ENCODE data around the gene PEBP1. TPM values are rescaled to one million over a fixed set of nuclear protein-coding genes. Genes with fewer than 3 reads are reported as not detected.
"Not testable (repeated sequence)": the region's sequence is repeated elsewhere in the genome, so short reads cannot be mapped to it uniquely, and the experiment has no call there.

Gene PEBP1
- total RNA-seq, 1 experiment from 2014 or later = 368 TPM

DNA sequence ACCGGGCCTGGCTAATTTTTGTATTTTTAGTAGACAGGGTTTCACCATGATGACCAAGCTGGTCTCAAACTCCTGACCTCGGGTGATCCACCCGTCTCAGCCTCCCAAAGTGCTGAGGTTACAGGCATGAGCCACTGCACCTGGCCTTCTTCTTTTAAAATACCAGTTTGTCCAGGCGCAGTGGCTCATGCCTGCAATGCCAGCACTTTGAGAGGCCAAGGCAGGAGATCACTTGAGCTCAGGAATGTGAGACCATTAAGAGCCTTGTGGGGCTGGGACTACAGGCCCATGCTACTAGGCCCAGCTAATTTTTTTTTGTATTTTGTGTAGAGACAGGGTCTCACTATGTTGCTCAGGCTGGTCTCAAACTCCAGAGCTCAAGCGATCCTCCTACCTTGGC is 8.1 kb upstream of the PEBP1 start:
- Histone ChIP-seq H3K4me2 (ENCODE audit: low read length) (no peak overlapping the region), H3K4me3 (ENCODE audit: low read length) (no peak overlapping the region), H3K79me2 (ENCODE audit: low read length) (no peaks in the 10 kb centered on the region), H3F3A (ENCODE audit: low read length, unreplicated experiment) (no peaks in the 10 kb centered on the region), H3K9me3 (ENCODE audit: low read length) (no peaks in the 10 kb centered on the region), H3K36me3 (ENCODE audit: low read depth, low read length) (no peaks in the 10 kb centered on the region), H3K27ac (ENCODE audit: low read length) (no peak overlapping the region), H3K4me1 (ENCODE audit: insufficient read depth, low read length) (peaks cover 11% of the 10 kb centered on the region), H3K9ac (ENCODE audit: low read length) (no peak overlapping the region), H2AFZ (ENCODE audit: low read length) (no peak overlapping the region), H4K20me1 (ENCODE audit: low read length) (no peaks in the 10 kb centered on the region), H3K27me3 (ENCODE audit: low read length) (no peaks in the 10 kb centered on the region), H3K9me2 (replicated peaks; ENCODE audit: low read length) (no peaks in the 10 kb centered on the region)
- DNase-seq (no peak), ATAC-seq (no peak)
- TF ChIP-seq, protein P1, sequence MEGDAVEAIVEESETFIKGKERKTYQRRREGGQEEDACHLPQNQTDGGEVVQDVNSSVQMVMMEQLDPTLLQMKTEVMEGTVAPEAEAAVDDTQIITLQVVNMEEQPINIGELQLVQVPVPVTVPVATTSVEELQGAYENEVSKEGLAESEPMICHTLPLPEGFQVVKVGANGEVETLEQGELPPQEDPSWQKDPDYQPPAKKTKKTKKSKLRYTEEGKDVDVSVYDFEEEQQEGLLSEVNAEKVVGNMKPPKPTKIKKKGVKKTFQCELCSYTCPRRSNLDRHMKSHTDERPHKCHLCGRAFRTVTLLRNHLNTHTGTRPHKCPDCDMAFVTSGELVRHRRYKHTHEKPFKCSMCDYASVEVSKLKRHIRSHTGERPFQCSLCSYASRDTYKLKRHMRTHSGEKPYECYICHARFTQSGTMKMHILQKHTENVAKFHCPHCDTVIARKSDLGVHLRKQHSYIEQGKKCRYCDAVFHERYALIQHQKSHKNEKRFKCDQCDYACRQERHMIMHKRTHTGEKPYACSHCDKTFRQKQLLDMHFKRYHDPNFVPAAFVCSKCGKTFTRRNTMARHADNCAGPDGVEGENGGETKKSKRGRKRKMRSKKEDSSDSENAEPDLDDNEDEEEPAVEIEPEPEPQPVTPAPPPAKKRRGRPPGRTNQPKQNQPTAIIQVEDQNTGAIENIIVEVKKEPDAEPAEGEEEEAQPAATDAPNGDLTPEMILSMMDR (conservative IDR thresholded peaks at IDR 0.05; ENCODE audit: low read depth, low read length) = no peak
- no peak for TF ChIP-seq EZH2phosphoT487 (IDR thresholded peaks at IDR 0.05; ENCODE audit: borderline replicate concordance, low read length)
- TF ChIP-seq EZH2 (IDR thresholded peaks at IDR 0.05; ENCODE audit: low read length, unreplicated experiment) = no peak
- BruUV-seq (replicated peaks) = no TSS peak
- ChIA-PET CTCF (no interaction called here), POLR2A (ENCODE audit: unreplicated experiment) (no interaction called here)
- intact Hi-C loops (cut with micrococcal nuclease) = no loop called here

DNA sequence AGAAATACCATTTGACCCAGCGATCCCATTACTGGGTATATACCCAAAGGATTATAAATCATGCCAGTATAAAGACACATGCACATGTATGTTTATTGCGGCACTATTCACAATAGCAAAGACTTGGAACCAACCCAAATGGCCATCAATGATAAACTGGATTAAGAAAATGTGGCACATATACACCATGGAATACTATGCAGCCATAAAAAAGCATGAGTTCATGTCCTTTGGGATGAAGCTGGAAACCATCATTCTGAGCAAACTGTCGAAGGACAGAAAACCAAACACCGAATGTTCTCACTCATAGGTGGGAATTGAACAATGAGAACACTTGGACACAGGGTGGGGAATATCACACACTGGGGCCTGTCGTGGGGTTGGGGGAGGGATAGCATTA is 6.5 kb upstream of the PEBP1 start:
- ATAC-seq; BruUV-seq (replicated peaks); H3K27ac ChIP-seq (ENCODE audit: low read length); POLR2A ChIA-PET (ENCODE audit: unreplicated experiment); CTCF ChIA-PET; DNase-seq; H2AFZ ChIP-seq (ENCODE audit: low read length); H3K27me3 ChIP-seq (ENCODE audit: low read length); H3K4me2 ChIP-seq (ENCODE audit: low read length); H3K9me2 ChIP-seq (replicated peaks; ENCODE audit: low read length); H3K79me2 ChIP-seq (ENCODE audit: low read length); H4K20me1 ChIP-seq (ENCODE audit: low read length); intact Hi-C loops (cut with micrococcal nuclease); H3K9me3 ChIP-seq (ENCODE audit: low read length); H3K4me3 ChIP-seq (ENCODE audit: low read length); H3K9ac ChIP-seq (ENCODE audit: low read length); H3K36me3 ChIP-seq (ENCODE audit: low read depth, low read length); H3F3A ChIP-seq (ENCODE audit: low read length, unreplicated experiment): not testable (repeated sequence)
- peaks cover 11% of the 10 kb centered on the region for H3K4me1 ChIP-seq (ENCODE audit: insufficient read depth, low read length)

DNA sequence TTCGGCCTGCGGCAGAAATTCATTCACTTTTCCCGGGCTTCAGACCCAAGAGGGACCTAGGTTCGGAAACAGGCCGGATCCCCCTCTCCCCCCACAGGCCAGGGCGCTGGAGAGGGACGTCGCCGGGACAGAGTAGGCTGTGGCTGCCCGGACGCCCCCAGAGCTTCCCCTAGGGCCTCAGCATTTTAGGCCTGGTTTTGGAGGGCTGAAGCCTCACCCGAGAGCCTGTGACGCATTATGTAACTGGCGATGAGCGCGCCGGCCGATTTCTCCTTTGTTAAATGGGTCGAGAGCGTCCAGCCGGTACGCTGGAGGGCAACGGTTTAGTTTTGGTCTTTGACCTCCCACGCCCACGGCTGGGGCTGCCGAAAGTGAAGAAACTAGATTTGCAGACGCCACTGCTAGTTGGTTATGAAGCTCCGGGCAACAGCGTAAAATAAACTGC is 657 bp downstream of the PEBP1 start:
- H3K4me1 ChIP-seq (ENCODE audit: insufficient read depth, low read length) = peaks cover 25% of the 10 kb centered on the region

More for the DNA sequence above, 657 bp downstream of the PEBP1 start:
- Histone ChIP-seq H3K9me2 (replicated peaks; ENCODE audit: low read length) (no peaks in the 10 kb centered on the region), H3K9me3 (ENCODE audit: low read length) (no peaks in the 10 kb centered on the region), H3K4me2 (ENCODE audit: low read length) (peak overlapping the region; percentile 93), H4K20me1 (ENCODE audit: low read length) (peaks cover 14% of the 10 kb centered on the region; the same call in 1 of the 2 replicates), H3K27me3 (ENCODE audit: low read length) (no peaks in the 10 kb centered on the region), H3K27ac (ENCODE audit: low read length) (0 out of 2 replicates have a peak overlapping the region, but pooled peaks have one; percentile 1), H3K36me3 (ENCODE audit: low read depth, low read length) (peaks cover 22% of the 10 kb centered on the region), H3K79me2 (ENCODE audit: low read length) (peaks cover 46% of the 10 kb centered on the region), H3K9ac (ENCODE audit: low read length) (peak overlapping the region; percentile 94), H3F3A (ENCODE audit: low read length, unreplicated experiment) (no peaks in the 10 kb centered on the region), H2AFZ (ENCODE audit: low read length) (peak overlapping the region; percentile 99), H3K4me3 (ENCODE audit: low read length) (peak overlapping the region; percentile 97)
- CTCF ChIA-PET = interaction anchor here (0.6 to 1.1 kb wide), 4 partner anchors 12 to 45 kb away, joined by 3 to 9 read pairs (median 4); no protein-coding TSS in a partner anchor
- DNase-seq (peak; percentile 54), ATAC-seq (peak; percentile 39)
- POLR2A ChIA-PET (ENCODE audit: unreplicated experiment) = no interaction called here
- intact Hi-C loops (cut with micrococcal nuclease) = loop anchor here (2.0 to 5.0 kb wide), 2 partner anchors 32 to 74 kb away; partner anchors contain the start of genes VSIG10 and WSB2
- TF ChIP-seq, protein P1 (conservative IDR thresholded peaks at IDR 0.05; ENCODE audit: low read depth, low read length) = no peak
- TF ChIP-seq EZH2phosphoT487 (IDR thresholded peaks at IDR 0.05; ENCODE audit: borderline replicate concordance, low read length) (no peak), EZH2 (IDR thresholded peaks at IDR 0.05; ENCODE audit: low read length, unreplicated experiment) (no peak)
- BruUV-seq (replicated peaks) = no TSS peak

Data from PC-3 (cell line).